HG03159 (cell line): Measurements from ENCODE around the gene TGFBI.
"Not testable (repeated sequence)": the region's sequence is repeated elsewhere in the genome, so short reads cannot be mapped to it uniquely, and the experiment has no call there.

Experiments used
- ATAC-seq: cut with Tn5 transposase; IDR thresholded peaks from one replicate; pipeline ENCODE4 v1.9.1; 2021; ENCODE audit warnings: mild to moderate bottlenecking, moderate library complexity; ENCODE audit not compliant: unreplicated experiment

Gene TGFBI

DNA sequence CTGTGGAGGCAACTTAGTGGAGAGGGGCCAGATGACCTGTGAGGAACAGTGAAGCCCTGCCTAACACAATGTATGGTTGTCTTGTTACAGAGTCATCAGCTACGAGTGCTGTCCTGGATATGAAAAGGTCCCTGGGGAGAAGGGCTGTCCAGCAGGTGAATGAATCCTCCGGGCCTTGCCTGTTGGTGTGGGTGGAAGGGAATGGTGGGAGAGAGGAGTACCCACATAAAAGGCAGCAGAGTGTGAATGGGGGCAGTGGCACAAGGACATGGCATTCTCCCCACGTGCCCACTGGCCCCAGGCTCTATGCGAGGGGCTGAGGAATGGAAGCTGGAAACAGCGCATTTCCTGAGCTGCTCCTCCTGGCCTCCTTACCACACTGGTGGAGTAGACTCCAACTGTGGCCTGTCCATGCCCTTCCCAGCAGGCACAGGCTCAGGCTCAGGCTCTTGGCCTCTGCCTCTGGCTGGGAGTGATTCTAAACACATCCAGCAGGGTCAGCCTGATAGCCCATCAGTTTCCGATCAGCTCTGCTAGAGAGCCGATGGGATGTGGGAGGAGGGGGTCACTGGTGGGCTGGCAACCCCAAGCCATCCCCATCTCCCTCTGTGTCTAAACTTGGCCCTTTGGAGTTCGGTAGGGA lies 15.3 kb downstream of the TGFBI start:
- ATAC-seq = no peak

DNA sequence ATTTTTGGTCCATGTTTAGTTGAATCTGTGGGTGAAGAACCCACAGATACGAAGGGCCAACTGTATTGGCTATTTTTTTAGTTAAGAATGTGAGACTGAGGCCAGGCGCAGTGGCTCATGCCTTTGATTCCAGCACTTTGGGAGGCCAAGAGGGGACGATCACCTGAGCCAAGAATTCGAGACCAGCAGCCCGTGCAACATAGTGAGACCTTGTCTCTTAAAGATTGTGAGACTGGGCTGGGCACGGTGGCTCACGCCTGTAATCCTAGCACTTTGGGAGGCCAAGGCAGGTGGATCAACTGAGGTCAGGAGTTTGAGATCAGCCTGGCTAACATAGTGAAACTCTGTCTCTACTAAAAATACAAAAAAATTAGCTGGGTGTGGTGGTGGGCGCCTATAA lies 16.2 kb downstream of the TGFBI start:
- not testable (repeated sequence) for ATAC-seq

DNA sequence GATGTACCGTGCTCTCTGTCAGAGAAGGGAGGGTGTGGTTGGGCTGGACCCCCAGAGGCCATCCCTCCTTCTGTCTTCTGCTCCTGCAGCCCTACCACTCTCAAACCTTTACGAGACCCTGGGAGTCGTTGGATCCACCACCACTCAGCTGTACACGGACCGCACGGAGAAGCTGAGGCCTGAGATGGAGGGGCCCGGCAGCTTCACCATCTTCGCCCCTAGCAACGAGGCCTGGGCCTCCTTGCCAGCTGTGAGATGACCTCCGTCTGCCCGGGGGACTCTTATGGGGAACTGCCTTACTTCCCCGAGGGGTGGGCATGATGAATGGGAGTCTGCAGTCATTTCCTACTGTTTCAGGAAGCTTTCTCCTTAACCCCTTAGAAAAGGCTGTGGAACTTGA lies 17.5 kb downstream of the TGFBI start:
- no peak for ATAC-seq

DNA sequence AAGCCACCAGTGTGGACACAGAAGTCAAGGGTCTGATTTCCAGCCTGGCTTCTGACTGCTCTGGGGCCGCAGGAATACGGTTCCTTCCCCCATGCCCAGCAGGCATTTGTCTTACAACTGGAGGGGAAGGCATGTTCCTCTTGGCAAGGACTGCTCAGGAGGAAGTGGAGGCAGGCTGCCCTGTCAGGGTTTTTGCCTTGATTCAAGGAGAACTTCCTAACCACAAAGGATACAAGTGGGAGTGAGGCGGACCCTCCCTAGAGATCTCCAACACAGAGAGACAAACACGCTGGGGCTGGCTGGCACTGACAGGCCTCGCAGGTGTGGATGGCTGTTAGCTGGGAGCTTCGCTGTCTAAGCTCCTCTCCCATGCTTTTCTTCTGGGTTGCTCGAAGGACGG lies 19.1 kb downstream of the TGFBI start:
- ATAC-seq = no peak

DNA sequence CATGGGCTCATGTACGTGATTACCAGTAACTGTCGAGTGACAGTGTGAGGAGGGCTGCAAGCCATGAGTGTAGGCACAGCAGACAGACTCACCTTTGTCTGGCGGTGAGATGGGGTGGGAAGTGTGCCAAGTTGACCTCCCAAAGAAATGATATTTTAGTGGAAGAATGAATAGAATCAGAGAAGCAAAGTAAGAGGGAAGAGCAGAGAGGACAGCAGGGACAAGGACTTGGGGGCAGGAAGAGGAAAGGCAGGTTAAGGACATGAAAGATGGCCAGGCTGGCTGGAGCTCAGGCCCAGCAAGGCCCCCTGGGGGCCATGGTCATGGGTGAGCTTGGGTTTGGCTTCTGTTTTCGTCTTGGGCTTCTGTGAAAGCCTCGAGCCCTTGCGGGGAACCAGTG lies 20.2 kb downstream of the TGFBI start:
- ATAC-seq = no peak

DNA sequence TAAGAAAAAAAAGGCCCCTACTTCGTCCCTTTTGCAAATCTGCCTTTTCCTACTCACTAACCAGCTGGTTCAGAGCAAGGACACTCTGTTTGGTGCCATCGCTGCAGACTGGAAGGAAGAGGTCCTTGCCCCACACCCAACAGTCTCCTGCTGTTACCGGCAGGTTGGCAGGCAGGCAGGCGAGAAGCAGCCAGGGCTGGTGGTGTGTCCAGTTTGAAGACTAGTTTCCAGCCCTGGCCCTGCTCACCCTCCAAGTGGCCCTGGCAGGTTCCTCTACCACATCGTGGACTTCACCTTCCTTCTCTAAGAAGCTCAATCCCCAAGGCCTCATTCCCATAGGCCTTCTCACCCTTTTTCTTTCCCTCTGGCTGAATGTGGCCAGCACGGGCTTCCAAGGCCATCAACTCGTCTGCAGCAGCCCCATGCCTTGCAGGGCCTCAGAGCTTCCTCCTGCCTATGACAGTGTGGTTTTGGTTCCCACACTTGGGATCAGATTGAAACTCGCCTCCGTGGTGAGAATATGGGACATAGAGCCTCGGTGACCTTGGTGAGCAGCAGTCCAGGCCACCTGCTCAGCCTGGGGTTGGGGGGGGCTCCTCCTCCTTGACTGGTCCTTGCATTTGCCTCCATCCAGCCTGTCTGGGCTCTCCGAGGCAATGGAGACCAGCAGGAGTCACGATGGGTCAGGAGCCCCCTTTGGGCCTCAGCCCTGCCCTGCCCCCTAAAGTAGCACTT lies 22.9 kb downstream of the TGFBI start:
- no peak for ATAC-seq

DNA sequence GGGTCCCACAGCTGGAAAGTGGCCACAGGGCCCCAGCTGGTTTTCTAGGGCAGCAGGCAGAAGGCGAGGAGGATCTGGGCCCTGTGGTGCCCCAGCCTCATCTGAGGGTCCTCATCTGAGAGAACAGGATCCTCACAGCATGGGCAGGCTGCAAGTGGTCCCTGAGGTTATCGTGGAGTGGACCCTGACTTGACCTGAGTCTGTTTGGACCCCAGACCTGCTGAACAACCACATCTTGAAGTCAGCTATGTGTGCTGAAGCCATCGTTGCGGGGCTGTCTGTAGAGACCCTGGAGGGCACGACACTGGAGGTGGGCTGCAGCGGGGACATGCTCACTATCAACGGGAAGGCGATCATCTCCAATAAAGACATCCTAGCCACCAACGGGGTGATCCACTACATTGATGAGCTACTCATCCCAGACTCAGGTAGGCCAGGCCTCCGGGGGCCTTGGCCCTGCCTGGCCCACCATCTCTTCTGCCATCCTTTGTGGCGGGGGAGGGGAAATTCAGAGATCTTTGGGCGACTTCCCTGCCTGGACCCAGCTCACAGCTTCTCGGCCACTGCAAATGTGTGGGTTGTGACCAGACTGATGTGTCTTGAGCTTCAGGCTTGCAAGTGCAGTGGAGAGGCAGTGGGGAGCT lies 24.0 kb downstream of the TGFBI start:
- no peak for ATAC-seq

DNA sequence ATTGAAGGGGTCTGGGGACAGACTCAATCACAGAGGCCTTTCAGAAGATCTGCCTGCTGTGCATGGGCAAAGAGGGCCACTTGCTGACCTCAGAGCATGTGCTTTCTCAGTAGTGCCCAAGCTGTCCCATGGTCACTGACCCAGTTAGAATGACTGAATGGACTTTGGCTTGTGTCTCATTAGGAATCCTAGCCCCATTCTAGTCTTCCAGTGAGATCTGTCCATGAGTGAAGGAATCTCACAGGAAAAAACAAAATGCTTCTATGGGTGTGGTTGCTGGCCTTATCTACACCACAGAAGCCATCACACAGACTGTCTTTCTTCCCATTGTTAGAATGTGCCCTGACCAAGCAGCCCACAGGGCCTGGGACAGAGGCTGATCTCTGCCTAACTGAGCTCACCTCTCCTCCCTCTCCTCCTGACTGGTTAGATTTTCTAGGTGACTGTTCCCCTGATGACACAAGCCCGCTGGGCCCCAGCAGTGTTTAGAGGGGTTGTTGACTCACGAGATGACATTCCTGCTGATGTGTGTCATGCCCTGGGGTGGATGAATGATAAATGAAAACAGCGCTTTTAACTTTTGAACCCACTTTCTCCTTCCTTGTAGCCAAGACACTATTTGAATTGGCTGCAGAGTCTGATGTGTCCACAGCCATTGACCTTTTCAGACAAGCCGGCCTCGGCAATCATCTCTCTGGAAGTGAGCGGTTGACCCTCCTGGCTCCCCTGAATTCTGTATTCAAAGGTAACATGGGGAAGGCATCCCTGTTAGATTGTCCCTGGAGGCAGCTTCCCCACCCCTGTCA lies 24.8 kb downstream of the TGFBI start:
- ATAC-seq = no peak

DNA sequence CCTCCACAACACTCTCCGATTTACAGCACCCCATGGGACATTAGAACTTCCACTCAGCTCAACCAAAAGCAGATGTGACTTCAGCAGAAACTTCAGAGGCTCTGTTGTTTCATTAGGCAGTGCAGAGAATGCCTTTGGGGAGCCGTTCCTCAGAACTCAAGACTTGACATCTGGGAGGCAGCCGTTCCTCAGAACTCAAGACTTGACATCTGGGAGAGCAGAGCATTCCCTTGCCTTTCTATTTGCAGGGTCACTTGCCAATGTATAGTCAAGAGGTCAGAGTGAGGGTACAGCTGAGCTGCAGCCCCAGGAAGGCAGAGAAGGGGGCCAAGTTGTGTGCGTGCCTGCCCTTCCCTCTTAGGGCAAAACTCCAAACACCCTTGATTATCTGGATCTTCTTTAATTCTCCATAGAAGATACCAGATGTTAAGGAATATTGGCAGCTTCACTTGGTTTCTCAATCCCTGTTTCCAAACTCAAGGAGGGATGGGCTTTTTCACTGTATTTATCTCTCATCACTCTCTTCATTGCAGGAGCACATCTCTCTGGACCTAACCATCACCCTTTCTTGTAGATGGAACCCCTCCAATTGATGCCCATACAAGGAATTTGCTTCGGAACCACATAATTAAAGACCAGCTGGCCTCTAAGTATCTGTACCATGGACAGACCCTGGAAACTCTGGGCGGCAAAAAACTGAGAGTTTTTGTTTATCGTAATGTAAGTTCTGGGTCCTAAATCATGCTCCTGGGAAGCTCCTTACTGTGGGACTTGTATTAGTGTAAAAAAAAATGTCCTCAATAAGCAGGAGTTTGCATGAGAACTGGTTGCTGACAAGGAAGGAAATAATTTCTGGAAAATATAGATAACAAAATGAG lies 25.6 kb downstream of the TGFBI start:
- ATAC-seq = no peak

DNA sequence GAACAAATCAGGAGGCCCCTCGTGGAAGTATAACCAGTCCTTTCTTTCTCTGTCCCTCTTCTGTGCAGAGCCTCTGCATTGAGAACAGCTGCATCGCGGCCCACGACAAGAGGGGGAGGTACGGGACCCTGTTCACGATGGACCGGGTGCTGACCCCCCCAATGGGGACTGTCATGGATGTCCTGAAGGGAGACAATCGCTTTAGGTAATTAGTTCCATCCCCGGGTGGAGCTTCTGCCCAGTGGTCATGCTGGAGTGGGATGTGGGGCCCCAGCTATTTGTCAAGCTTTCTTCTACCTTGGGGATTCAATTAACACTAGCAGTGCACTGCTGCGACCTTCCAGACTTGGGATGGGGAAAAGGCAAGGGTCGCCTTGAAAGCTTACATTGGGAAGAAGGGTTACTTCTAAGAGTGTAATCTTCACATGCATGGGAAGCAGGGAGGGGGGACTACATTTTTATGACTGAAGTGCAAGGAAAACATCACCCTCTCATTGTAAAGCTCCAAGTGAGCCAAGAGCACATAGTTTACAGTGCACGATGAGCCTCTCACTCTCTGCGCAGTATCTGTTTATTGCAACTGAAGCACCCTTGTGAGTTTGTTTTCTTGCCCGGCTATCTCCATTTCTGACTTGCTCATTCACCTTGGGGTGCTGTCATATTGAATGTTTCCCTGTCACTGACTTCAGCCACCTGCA lies 27.0 kb downstream of the TGFBI start:
- no peak for ATAC-seq

DNA sequence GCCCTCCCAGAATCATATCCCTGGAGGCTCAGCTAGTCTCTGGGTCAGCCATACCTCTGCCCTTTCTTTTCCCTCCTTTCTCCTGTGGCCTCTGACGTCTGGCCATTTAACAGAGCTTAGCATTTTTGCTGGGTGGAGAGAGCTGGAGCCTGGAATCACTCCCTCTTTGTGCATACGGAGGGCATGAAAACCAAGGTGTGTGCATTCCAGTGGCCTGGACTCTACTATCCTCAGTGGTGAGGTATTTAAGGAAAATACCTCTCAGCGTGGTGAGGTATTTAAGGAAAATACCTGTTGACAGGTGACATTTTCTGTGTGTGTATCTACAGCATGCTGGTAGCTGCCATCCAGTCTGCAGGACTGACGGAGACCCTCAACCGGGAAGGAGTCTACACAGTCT lies 27.5 kb downstream of the TGFBI start:
- no peak for ATAC-seq

DNA sequence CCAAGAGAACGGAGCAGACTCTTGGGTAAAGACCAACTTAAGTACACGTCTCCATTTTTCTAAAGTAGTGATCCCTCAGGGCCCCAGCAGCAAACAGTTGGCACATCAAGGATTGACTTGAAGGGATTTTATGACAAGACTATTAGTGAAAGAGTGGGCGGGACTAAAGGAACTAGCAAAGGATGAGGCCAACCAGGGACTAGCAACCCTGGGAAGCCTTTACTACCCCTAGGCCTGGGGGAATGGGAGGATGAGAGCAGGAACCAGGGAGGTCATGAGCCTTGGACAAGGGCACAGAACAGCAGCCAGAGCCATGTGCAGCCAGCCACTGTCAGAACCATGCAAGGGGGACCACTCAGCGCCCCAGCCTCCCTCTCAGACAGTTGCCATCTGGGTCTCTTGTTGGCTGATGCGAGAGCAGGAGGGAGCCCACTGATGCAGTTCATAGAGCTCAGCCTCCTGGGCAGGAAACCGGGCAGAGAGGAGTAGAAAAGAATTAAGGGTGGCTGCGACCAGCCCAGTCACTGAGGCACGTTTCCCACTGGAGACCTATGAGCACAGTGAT lies 28.1 kb downstream of the TGFBI start:
- no peak for ATAC-seq

DNA sequence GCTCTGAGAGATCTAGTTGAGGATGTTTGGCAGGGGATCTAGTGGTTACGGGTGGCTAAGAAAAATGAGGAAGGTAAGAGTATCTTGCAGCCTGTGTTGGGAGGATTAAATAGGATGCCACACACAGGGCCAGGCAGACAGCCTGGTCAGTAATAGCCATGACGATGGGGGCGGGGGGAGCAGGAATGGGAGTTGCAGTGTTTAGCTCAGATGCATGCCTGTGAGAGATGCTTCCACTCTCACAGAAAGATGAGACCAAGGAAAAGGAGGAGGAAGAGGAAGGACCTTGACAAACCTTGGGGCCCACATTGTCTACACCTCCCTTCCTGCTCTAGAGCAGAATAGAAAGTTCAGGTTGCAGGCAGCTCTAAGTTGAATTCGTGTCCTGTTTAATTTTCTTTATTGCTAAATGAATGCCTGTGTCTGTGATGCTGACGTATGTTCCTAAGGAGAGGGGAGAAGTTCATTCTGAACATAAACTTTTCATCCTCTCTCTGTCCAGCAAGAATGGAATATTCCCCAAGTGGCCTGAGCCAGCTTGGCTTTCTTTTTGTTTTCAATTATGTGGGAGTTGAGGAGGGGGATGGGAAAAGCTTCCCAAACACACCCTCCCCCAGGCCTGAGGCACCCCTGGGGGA lies 28.7 kb downstream of the TGFBI start:
- ATAC-seq = no peak

DNA sequence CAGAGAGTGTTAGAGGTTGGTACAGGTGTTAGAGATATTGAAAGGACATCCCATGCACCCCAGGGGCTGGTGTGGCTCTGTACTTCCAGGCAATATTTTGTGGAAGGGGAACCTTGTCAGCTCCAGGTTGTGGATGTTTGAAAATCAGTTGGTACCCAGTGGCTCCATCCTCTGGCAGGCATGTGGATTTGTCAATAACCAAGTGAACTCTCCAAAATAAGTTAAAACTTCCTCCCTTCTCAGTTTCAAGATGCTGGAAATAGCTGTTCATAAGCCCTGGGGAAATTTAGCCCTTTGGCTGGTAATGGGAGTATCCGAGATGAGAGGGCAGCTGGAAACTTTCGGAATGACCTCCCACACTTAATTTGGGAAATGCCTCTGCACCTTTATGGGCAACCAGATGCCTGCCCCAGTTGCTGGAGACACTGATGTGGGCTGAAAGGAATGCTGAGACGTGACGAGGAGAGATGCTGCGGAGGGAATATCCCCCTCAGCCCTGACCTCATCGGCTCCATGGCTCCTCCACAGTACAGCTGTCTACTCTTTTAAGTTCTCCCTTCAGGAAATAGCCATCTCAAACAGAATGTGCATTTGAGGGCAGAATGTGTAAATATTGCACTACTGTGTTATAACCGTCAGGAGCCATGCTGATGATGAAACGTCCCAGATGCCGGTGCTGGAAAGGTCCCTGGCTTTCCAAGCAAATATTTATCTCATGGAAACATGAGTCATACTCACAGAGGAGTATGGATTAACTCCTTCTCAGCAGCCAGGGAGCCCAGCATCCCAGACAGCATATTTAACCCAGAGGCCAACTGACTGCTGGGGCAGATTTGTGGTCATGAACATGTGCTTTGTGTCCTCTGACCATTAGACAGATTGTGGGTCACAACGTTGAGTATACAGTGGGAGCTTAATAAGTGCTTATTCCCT lies 29.5 kb downstream of the TGFBI start:
- ATAC-seq = no peak

DNA sequence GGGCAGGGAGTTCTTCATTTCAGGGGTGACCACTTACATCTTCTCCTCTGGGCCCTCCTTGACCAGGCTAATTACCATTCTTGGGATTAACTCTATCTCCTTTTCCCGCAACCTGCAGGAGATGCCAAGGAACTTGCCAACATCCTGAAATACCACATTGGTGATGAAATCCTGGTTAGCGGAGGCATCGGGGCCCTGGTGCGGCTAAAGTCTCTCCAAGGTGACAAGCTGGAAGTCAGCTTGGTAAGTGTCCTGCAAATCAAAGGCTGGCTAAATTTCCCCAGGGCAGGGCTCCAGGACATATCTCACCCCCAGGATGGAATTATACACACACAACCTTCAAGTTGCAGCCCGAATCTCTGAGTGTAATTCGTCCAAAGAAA lies 30.2 kb downstream of the TGFBI start:
- ATAC-seq = no peak

DNA sequence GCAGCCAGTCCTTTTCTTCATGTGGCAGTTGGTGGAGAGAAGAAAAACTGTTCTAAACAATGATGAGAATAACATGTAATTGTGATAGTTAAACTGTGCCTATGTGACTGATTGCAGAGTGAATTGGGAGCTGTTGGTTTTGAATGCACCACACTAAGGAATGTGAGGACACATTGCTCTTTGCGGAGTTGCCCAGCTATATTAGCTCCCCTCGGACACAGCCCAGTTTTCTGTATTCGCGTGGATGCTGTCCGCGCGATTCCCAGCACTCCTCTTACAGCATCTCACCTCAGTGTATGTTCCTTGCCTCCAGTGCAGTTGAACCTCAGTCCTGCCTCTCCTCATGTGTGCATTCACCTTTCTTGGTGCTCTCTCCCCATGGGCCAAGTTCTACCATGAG lies 32.2 kb downstream of the TGFBI start:
- ATAC-seq = no peak

DNA sequence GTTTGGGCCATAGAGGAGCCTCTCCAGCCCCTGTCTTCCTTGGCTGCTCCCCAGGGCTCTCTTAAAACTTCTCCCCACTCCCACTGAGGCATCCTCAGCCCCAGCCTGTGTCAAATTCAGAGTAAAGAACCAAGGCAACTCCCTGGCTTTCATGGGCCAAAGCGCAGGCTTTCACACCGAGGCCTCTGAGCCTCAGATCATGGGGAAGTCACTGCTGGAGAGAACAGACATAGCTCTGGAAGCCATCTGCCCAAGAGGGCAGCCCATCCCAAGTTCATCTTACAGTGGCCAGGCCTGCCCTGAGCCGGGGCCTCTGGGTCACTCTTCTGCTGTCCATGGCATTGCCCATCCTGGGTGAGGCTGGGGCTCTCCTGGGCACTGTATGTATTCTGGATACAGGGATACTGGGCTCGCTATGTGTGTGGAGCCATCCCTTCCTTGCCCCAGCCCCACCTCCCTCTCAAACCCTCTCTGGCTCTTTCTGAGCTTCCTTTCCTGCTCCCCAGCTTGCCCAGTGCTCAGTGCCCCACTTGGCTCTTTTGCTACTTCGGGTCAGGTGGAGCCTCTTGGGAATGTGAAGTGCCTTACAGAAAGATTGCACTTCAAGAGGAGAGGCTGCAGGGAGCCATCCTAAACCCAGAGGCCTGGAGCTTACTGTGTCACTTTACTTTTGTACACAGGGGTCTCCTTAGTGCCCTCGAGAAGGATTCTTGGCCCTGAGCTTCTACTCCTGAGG lies 33.0 kb downstream of the TGFBI start:
- no peak for ATAC-seq
